ENCODE results near the gene C2orf78. TPM values are rescaled to one million over a fixed set of nuclear protein-coding genes. Genes with fewer than 3 reads are reported as not detected.

C2orf78 gene
- total RNA-seq, 1 donor from 2014 or later, result not detected

DNA sequence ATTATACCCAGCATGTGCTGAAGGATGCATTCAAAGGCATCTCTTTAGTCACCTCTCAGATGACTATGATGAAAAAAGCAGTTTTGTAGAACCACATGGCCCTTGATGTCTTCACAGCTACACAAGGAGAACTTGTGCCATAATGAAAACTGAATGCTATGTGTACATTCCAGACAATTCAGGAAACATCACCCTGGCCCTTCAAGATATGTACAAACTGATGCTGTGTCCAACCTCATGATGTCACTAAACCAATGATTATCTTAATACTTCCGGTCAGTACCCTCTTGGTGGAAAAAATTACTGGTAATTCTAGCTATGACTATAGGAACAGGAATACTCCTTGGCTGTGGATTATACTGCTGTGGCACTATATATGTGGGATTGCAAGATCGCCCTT lies 24.1 kb upstream of the C2orf78 start:
- Mint-ChIP-seq H3K36me3 (ENCODE audit: unreplicated experiment) (peaks cover 46% of the 10 kb centered on the region), H3K4me3 (ENCODE audit: unreplicated experiment) (no peak overlapping the region), H3K4me1 (ENCODE audit: unreplicated experiment) (no peaks in the 10 kb centered on the region), H3K9me3 (ENCODE audit: unreplicated experiment) (no peaks in the 10 kb centered on the region), H3K27me3 (ENCODE audit: unreplicated experiment) (no peaks in the 10 kb centered on the region), H3K27ac (ENCODE audit: unreplicated experiment) (no peak overlapping the region)
- no peak for TF ChIP-seq CTCF (IDR thresholded peaks at IDR 0.05)
- DNase-seq (ENCODE audit: extremely low spot score, unreplicated experiment), result no peak

DNA sequence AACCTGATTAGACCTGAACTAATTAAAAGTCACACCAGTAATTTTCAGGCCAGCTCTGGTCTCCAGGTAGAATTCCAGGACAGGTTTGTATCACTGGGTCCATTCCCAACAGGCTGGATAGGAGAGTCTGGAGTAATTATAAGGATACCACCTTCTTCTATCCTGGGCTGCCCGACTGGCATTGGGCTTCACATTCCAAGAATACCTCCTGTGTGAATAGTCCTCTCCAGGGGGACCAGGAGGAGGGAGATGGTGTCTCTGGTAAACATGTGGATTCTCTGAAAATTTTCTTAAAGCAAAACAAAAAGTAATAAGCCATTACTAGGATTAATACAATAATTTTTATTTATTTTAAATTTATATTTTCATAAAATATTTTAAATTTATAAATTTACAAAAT lies 21.4 kb upstream of the C2orf78 start:
- no peak for DNase-seq (ENCODE audit: extremely low spot score, unreplicated experiment)
- H3K36me3 Mint-ChIP-seq (ENCODE audit: unreplicated experiment), result peaks cover 57% of the 10 kb centered on the region
- no peaks in the 10 kb centered on the region for H3K4me1 Mint-ChIP-seq (ENCODE audit: unreplicated experiment)
- no peaks in the 10 kb centered on the region for H3K27me3 Mint-ChIP-seq (ENCODE audit: unreplicated experiment)
- no peaks in the 10 kb centered on the region for H3K9me3 Mint-ChIP-seq (ENCODE audit: unreplicated experiment)
- H3K4me3 Mint-ChIP-seq (ENCODE audit: unreplicated experiment), result no peak overlapping the region
- H3K27ac Mint-ChIP-seq (ENCODE audit: unreplicated experiment), result no peak overlapping the region
- TF ChIP-seq CTCF (IDR thresholded peaks at IDR 0.05), result no peak

- Mint-ChIP-seq H3K9me3 (ENCODE audit: unreplicated experiment) (no peaks in the 10 kb centered on the region), H3K4me1 (ENCODE audit: unreplicated experiment) (no peaks in the 10 kb centered on the region), H3K27ac (ENCODE audit: unreplicated experiment) (no peak overlapping the region), H3K27me3 (ENCODE audit: unreplicated experiment) (no peaks in the 10 kb centered on the region), H3K36me3 (ENCODE audit: unreplicated experiment) (peaks cover 62% of the 10 kb centered on the region), H3K4me3 (ENCODE audit: unreplicated experiment) (no peak overlapping the region)
- DNase-seq (ENCODE audit: extremely low spot score, unreplicated experiment), result no peak
- TF ChIP-seq CTCF (IDR thresholded peaks at IDR 0.05), result no peak
Measured at GRCh38 chr2:73764945-73765344, 19.0 kb upstream of the C2orf78 start.

GRCh38 chr2:73766349-73766748 lies 17.6 kb upstream of the C2orf78 start:
- peaks cover 63% of the 10 kb centered on the region for H3K36me3 Mint-ChIP-seq (ENCODE audit: unreplicated experiment)
- H3K4me3 Mint-ChIP-seq (ENCODE audit: unreplicated experiment), result no peak overlapping the region
- no peaks in the 10 kb centered on the region for H3K27me3 Mint-ChIP-seq (ENCODE audit: unreplicated experiment)
- no peak for DNase-seq (ENCODE audit: extremely low spot score, unreplicated experiment)
- no peaks in the 10 kb centered on the region for H3K9me3 Mint-ChIP-seq (ENCODE audit: unreplicated experiment)
- no peak overlapping the region for H3K27ac Mint-ChIP-seq (ENCODE audit: unreplicated experiment)
- no peaks in the 10 kb centered on the region for H3K4me1 Mint-ChIP-seq (ENCODE audit: unreplicated experiment)
- no peak for TF ChIP-seq CTCF (IDR thresholded peaks at IDR 0.05)

DNA sequence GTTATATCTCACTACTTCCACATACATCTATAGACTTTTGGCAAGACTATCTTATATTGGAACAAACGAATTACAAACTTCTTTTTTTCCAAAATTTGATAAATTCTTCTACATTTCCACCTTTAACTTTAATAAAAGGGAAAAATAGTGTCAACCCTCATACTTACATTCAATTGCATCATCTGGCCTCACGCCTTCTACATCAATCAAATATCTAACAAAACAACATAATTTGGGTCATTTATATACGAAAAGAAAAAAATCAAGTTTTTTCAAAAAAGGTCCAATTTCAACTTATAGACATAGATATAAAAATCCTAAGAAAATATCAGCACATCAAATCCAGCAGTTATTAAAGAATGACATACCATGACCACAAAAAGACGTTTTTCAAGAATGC lies 17.0 kb upstream of the C2orf78 start:
- peaks cover 60% of the 10 kb centered on the region for H3K36me3 Mint-ChIP-seq (ENCODE audit: unreplicated experiment)
- no peak overlapping the region for H3K27ac Mint-ChIP-seq (ENCODE audit: unreplicated experiment)
- DNase-seq (ENCODE audit: extremely low spot score, unreplicated experiment), result no peak
- no peak for TF ChIP-seq CTCF (IDR thresholded peaks at IDR 0.05)
- H3K9me3 Mint-ChIP-seq (ENCODE audit: unreplicated experiment), result no peaks in the 10 kb centered on the region
- H3K4me3 Mint-ChIP-seq (ENCODE audit: unreplicated experiment), result no peak overlapping the region
- H3K27me3 Mint-ChIP-seq (ENCODE audit: unreplicated experiment), result no peaks in the 10 kb centered on the region
- no peaks in the 10 kb centered on the region for H3K4me1 Mint-ChIP-seq (ENCODE audit: unreplicated experiment)

Data from osteocyte (in vitro differentiated cells).